Smooth muscle cell (in vitro differentiated cells): ENCODE measurements around the gene SLCO4A1. TPM values are rescaled to one million over a fixed set of nuclear protein-coding genes. Genes with fewer than 3 reads are reported as not detected.

Experiments used
- DNase-seq: peaks from one replicate; lab custom pipeline; 2025; ENCODE audit not compliant: unreplicated experiment; lab: John Stamatoyannopoulos, UW
- H2AFZ ChIP-seq: fragments of 200-600 bp; sonication (generic); 2 replicates; pipeline ENCODE4 v1.6.0; 2016; ENCODE audit warnings: antibody characterized with exemption, low read depth, mild to moderate bottlenecking
- H3F3A ChIP-seq: fragments of 200-600 bp; sonication (generic); 2 replicates; pipeline ENCODE4 v1.6.0; 2017; ENCODE audit warnings: antibody characterized with exemption, low read depth
- H3K27ac ChIP-seq: fragments of 200-600 bp; sonication (generic); 2 replicates; pipeline ENCODE4 v1.5.1; 2016; ENCODE audit warnings: low read depth, mild to moderate bottlenecking
- H3K27me3 ChIP-seq: fragments of 200-600 bp; sonication (generic); 2 replicates; pipeline ENCODE4 v1.6.1; 2016; ENCODE audit warnings: low read depth, mild to moderate bottlenecking
- H3K36me3 ChIP-seq: fragments of 200-600 bp; sonication (generic); 2 replicates; pipeline ENCODE4 v1.5.1; 2016; ENCODE audit warnings: low read depth
- H3K4me1 ChIP-seq: fragments of 200-600 bp; sonication (generic); 2 replicates; pipeline ENCODE4 v1.5.1; 2016; ENCODE audit warnings: low read depth
- H3K4me2 ChIP-seq: fragments of 200-600 bp; sonication (generic); 2 replicates; pipeline ENCODE4 v1.6.0; 2016; ENCODE audit warnings: mild to moderate bottlenecking
- H3K4me3 ChIP-seq: fragments of 200-600 bp; sonication (generic); 2 replicates; pipeline ENCODE4 v1.5.1; 2016; ENCODE audit warnings: mild to moderate bottlenecking
- H3K79me2 ChIP-seq: fragments of 200-600 bp; sonication (generic); 2 replicates; pipeline ENCODE4 v1.6.0; 2016; ENCODE audit warnings: low read depth, mild to moderate bottlenecking
- H3K9ac ChIP-seq: fragments of 200-600 bp; sonication (generic); 2 replicates; pipeline ENCODE4 v1.6.0; 2016; ENCODE audit warnings: low read depth
- H3K9me3 ChIP-seq: fragments of 200-600 bp; sonication (generic); replicated peaks from 2 replicates; pipeline ENCODE4 v1.5.1; 2016; ENCODE audit warnings: low read depth
- H4K20me1 ChIP-seq: fragments of 200-600 bp; sonication (generic); 2 replicates; pipeline ENCODE4 v1.6.0; 2016; ENCODE audit warnings: low read depth
- CTCF ChIP-seq: fragments of 200-600 bp; sonication (generic); IDR thresholded peaks from 2 replicates; pipeline ENCODE4 v1.5.1; 2017; ENCODE audit warnings: borderline replicate concordance, mild to moderate bottlenecking, antibody characterized with exemption; ENCODE audit not compliant: insufficient read depth, poor library complexity, severe bottlenecking
- WGBS: methylation state at CpG from one replicate; pipeline ENCODE4 v1.1.7; 2016; ENCODE audit warnings: low lambda C conversion rate; 5-methylcytosine and 5-hydroxymethylcytosine counted together
- polyA plus RNA-seq: library from polyadenylated mRNA; unstranded; fragments of >200 nt; fragmentation: Nextera tagmentation; extraction: Ambion mirVana; gene quantifications from 2 replicates; pipeline ENCODE4 v1.2.1, GENCODE V29; 2016
- total RNA-seq: library from RNA; depleted of rRNA; stranded (reverse); fragments of >200 nt; gene quantifications from 2 replicates; pipeline ENCODE4 v1.2.3, GENCODE V29; 2014

The SLCO4A1 gene
- total and polyA plus RNA-seq, 2 experiments from 2014 or later: 0.81 to 1.4 TPM

GRCh38 chr20:62644044-62644795, 1.9 kb downstream of the SLCO4A1 start:
- Histone ChIP-seq H3K9me3 (no peaks in the 10 kb centered on the region), H3K27me3 (peaks cover 30% of the 10 kb centered on the region), H2AFZ (no peak overlapping the region), H3K9ac (no peak overlapping the region), H3K27ac (no peak overlapping the region), H3K36me3 (no peaks in the 10 kb centered on the region), H3K79me2 (no peaks in the 10 kb centered on the region), H3K4me2 (no peak overlapping the region), H3K4me3 (no peak overlapping the region), H3K4me1 (peaks cover 11% of the 10 kb centered on the region), H4K20me1 (no peaks in the 10 kb centered on the region), H3F3A (no peaks in the 10 kb centered on the region)
- no peak for DNase-seq
- 89% methylated on average over 23 of the region's 23 CpGs for WGBS
- no peak for TF ChIP-seq CTCF

- H3K27ac ChIP-seq: no peak overlapping the region
- H3K27me3 ChIP-seq: peaks cover 30% of the 10 kb centered on the region
- H3K36me3 ChIP-seq: no peaks in the 10 kb centered on the region
- H3F3A ChIP-seq: no peaks in the 10 kb centered on the region
- no peaks in the 10 kb centered on the region for H3K79me2 ChIP-seq
- no peak for TF ChIP-seq CTCF
- no peak overlapping the region for H3K4me3 ChIP-seq
- no peak overlapping the region for H3K4me2 ChIP-seq
- WGBS: 87% methylated on average over 12 of the region's 12 CpGs
- DNase-seq: no peak
- no peaks in the 10 kb centered on the region for H4K20me1 ChIP-seq
- H2AFZ ChIP-seq: no peak overlapping the region
- no peak overlapping the region for H3K9ac ChIP-seq
- no peaks in the 10 kb centered on the region for H3K9me3 ChIP-seq
- peaks cover 11% of the 10 kb centered on the region for H3K4me1 ChIP-seq
These were observed 2.6 kb downstream of the SLCO4A1 start for GRCh38 chr20:62644802-62645496.

GRCh38 chr20:62645613-62646012, 3.3 kb downstream of the SLCO4A1 start:
- Histone ChIP-seq H3K27me3 (peaks cover 30% of the 10 kb centered on the region), H3K4me1 (peaks cover 11% of the 10 kb centered on the region), H3K27ac (no peak overlapping the region), H4K20me1 (no peaks in the 10 kb centered on the region), H3K79me2 (no peaks in the 10 kb centered on the region), H3K9me3 (no peaks in the 10 kb centered on the region), H3K4me3 (no peak overlapping the region), H3K9ac (no peak overlapping the region), H2AFZ (no peak overlapping the region), H3K36me3 (no peaks in the 10 kb centered on the region), H3F3A (no peaks in the 10 kb centered on the region), H3K4me2 (no peak overlapping the region)
- WGBS: 95% methylated on average over 15 of the region's 15 CpGs
- no peak for TF ChIP-seq CTCF
- no peak for DNase-seq
